Activated CD4-positive, alpha-beta T cell treated with anti-CD3 and anti-CD28 coated beads, Interleukin-2, Interleukin-4, amounts not matched to agents 100 ng/mL and 50 ng/mL, durations not matched to agents 16 hours and 8 hours (primary cell): ENCODE data around the gene IGSF8.

Experiments used
- DNase-seq: peaks from one replicate; pipeline ENCODE4 v3.0.0-alpha.2; 2020; ENCODE audit warnings: low spot score

IGSF8 gene

GRCh38 chr1:160103658-160104408 lies 5.4 kb upstream of the IGSF8 start:
- DNase-seq = no peak

- no peak for DNase-seq
Observed at GRCh38 chr1:160101717-160102522, 3.5 kb upstream of the IGSF8 start.

- DNase-seq = peak; percentile 71
Observed at GRCh38 chr1:160101037-160101716, 2.8 kb upstream of the IGSF8 start.

GRCh38 chr1:160099716-160100375 lies 1.4 kb upstream of the IGSF8 start:
- DNase-seq = no peak

- peak; percentile 97 for DNase-seq
Observed at GRCh38 chr1:160098852-160099561, 588 bp upstream of the IGSF8 start.

GRCh38 chr1:160097151-160097910 lies 1.1 kb downstream of the IGSF8 start:
- no peak for DNase-seq

- no peak for DNase-seq
Observed at GRCh38 chr1:160096274-160097116, 1.9 kb downstream of the IGSF8 start.

- DNase-seq = no peak
Observed at GRCh38 chr1:160095382-160096105, 2.9 kb downstream of the IGSF8 start.

- no peak for DNase-seq
Observed at GRCh38 chr1:160094806-160095205, 3.6 kb downstream of the IGSF8 start.

GRCh38 chr1:160094291-160094625 lies 4.2 kb downstream of the IGSF8 start:
- no peak for DNase-seq

GRCh38 chr1:160093624-160094290 lies 4.7 kb downstream of the IGSF8 start:
- DNase-seq = no peak

GRCh38 chr1:160093069-160093395 lies 5.4 kb downstream of the IGSF8 start:
- DNase-seq = no peak

- no peak for DNase-seq
Observed at GRCh38 chr1:160092366-160093068, 5.9 kb downstream of the IGSF8 start.

GRCh38 chr1:160091666-160092223 lies 6.7 kb downstream of the IGSF8 start:
- no peak for DNase-seq

- no peak for DNase-seq
Observed at GRCh38 chr1:160090760-160091159, 7.7 kb downstream of the IGSF8 start.

- DNase-seq = no peak
Observed at GRCh38 chr1:160089883-160090282, 8.5 kb downstream of the IGSF8 start.

GRCh38 chr1:160087118-160087662 lies 11.2 kb downstream of the IGSF8 start:
- no peak for DNase-seq

GRCh38 chr1:160086456-160086892 lies 11.9 kb downstream of the IGSF8 start:
- no peak for DNase-seq
